ENCODE results near the gene STIP1.

GRCh38 chr11:64218628-64219353, 32.8 kb downstream of the STIP1 start:
- TF ChIP-seq POLR2AphosphoS5 (IDR thresholded peaks at IDR 0.05; ENCODE audit: low read depth, low read length): no peak
- TF ChIP-seq POLR2A (IDR thresholded peaks at IDR 0.05; ENCODE audit: low read depth, low read length): no peak
